Caco-2 (cell line): ENCODE results near the gene SUMF1. TPM values are rescaled to one million over a fixed set of nuclear protein-coding genes. Genes with fewer than 3 reads are reported as not detected.

ENCODE experiments used
- BruUV-seq: library from RNA; stranded (reverse); fragments of 400-500 nt; replicated peaks from 2 replicates; lab custom pipeline; 2021; lab: Mats Ljungman, UMichigan
- CTCF ChIA-PET: fragments of 300-600 bp; sonication (Branson Sonifier 250); formaldehyde crosslinking; loops from one replicate; lab custom pipeline; 2022; ENCODE audit warnings: antibody characterized with exemption; lab: Charles Lee
- POLR2A ChIA-PET: fragments of 300-600 bp; sonication (Branson Sonifier 250); formaldehyde crosslinking; loops from one replicate; lab custom pipeline; 2022; ENCODE audit warnings: antibody characterized with exemption; lab: Charles Lee
- DNase-seq, 2 experiments: peaks; one replicate each; pipeline versions ENCODE4 v3.0.0 to v3.0.0-alpha.2; 2020 to 2022
- H3K27me3 ChIP-seq: replicated peaks from 2 replicates; pipeline ENCODE4 v1.6.0; 2011; ENCODE audit warnings: low read length; ENCODE audit not compliant: control insufficient read depth, insufficient read depth
- H3K36me3 ChIP-seq: 2 replicates; pipeline ENCODE4 v1.5.1; 2011; ENCODE audit warnings: low read length; ENCODE audit not compliant: control insufficient read depth, insufficient read depth
- H3K4me1 ChIP-seq: fragments of 250-450 bp; sonication (Bioruptor Pico); 2 replicates; pipeline ENCODE4 v1.5.1; 2020; ENCODE audit warnings: mild to moderate bottlenecking
- H3K4me3 ChIP-seq: 2 replicates; pipeline ENCODE4 v1.5.1; 2011; ENCODE audit warnings: low read depth, mild to moderate bottlenecking, control low read depth, low read length
- H3K9me3 ChIP-seq: fragments of 250-450 bp; sonication (Bioruptor Pico); 2 replicates; pipeline ENCODE4 v1.5.1; 2020; ENCODE audit warnings: mild to moderate bottlenecking, moderate library complexity
- H3K27ac Mint-ChIP-seq: one replicate; pipeline ENCODE4 v1.8.0; 2022; ENCODE audit warnings: mixed read lengths; ENCODE audit not compliant: unreplicated experiment
- H3K27me3 Mint-ChIP-seq: one replicate; pipeline ENCODE4 v1.8.0; 2022; ENCODE audit warnings: mixed read lengths; ENCODE audit not compliant: insufficient read depth, unreplicated experiment
- H3K36me3 Mint-ChIP-seq: one replicate; pipeline ENCODE4 v1.8.0; 2022; ENCODE audit warnings: mild to moderate bottlenecking, mixed read lengths; ENCODE audit not compliant: insufficient read depth, unreplicated experiment
- H3K4me1 Mint-ChIP-seq: one replicate; pipeline ENCODE4 v1.8.0; 2022; ENCODE audit warnings: low read depth, mixed read lengths; ENCODE audit not compliant: unreplicated experiment
- H3K4me3 Mint-ChIP-seq: one replicate; pipeline ENCODE4 v1.8.0; 2022; ENCODE audit warnings: mild to moderate bottlenecking, moderate library complexity, mixed read lengths; ENCODE audit not compliant: unreplicated experiment
- H3K9me3 Mint-ChIP-seq: one replicate; pipeline ENCODE4 v1.8.0; 2022; ENCODE audit warnings: mixed read lengths; ENCODE audit not compliant: unreplicated experiment
- intact Hi-C: fragments of 100-400 bp; cut with micrococcal nuclease; formaldehyde crosslinking; loops from one replicate; pipeline ENCODE4 v1.10.0; 2022; ENCODE audit not compliant: unreplicated experiment
- total RNA-seq: library from RNA; stranded (reverse); gene quantifications from 2 replicates; pipeline ENCODE4 v1.2.3, GENCODE V29; 2022
- TF ChIP-seq, protein P1 (sequence below), 2 experiments: fragments of 200-600 bp in 1 of 2; IDR thresholded peaks; 1 replicate in 1 of 2; 2 replicates in 1 of 2; pipeline versions ENCODE4 v1.5.1 to v1.8.0; 2011 to 2022; ENCODE audit warnings: antibody characterized with exemption in 1 of 2, control low read depth in 1 of 2, inconsistent platforms in 1 of 2, low read depth in 1 of 2, low read length in 1 of 2, mild to moderate bottlenecking in 1 of 2, moderate library complexity in 1 of 2; ENCODE audit not compliant: insufficient read depth in 1 of 2, severe bottlenecking in 1 of 2, unreplicated experiment in 1 of 2

SUMF1 gene
- total RNA-seq, 1 experiment from 2014 or later = 24.4 TPM

DNA sequence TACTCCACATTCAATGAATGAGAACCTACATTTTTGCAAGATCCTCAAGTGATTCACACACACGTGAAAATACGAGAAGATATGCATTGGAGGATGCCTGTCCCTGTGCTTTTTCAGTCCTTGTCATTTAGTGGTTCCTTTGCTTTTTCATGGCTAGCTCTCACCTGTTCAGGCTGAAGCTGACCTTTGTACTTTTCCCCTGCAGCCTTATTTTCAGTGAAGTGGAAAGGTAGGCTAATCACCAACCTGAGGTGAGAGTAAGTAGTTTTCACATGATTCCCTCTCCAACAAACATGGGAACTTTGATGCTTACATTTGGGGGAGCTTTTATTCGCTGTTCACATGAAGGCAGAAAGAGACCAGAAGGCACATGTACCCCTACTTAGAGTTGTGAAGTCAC is 34.4 kb upstream of the SUMF1 start:
- no peaks in the 10 kb centered on the region for H3K36me3 ChIP-seq
- no peaks in the 10 kb centered on the region for H3K27me3 ChIP-seq
- CTCF ChIA-PET = no interaction called here
- Mint-ChIP-seq H3K4me1 (peaks cover 9% of the 10 kb centered on the region), H3K27me3 (no peaks in the 10 kb centered on the region), H3K27ac (no peak overlapping the region), H3K36me3 (no peaks in the 10 kb centered on the region), H3K4me3 (no peak overlapping the region), H3K9me3 (no peaks in the 10 kb centered on the region)
- intact Hi-C loops = no loop called here
- no peak overlapping the region for H3K4me3 ChIP-seq
- no TSS peak for BruUV-seq
- H3K9me3 ChIP-seq = no peaks in the 10 kb centered on the region
- POLR2A ChIA-PET = interaction anchor here (0.8 kb wide), 1 partner anchor 8 kb away, joined by 5 read pairs; the partner anchor contains the start of gene ITPR1
- H3K4me1 ChIP-seq = peaks cover 24% of the 10 kb centered on the region
- TF ChIP-seq, protein P1, sequence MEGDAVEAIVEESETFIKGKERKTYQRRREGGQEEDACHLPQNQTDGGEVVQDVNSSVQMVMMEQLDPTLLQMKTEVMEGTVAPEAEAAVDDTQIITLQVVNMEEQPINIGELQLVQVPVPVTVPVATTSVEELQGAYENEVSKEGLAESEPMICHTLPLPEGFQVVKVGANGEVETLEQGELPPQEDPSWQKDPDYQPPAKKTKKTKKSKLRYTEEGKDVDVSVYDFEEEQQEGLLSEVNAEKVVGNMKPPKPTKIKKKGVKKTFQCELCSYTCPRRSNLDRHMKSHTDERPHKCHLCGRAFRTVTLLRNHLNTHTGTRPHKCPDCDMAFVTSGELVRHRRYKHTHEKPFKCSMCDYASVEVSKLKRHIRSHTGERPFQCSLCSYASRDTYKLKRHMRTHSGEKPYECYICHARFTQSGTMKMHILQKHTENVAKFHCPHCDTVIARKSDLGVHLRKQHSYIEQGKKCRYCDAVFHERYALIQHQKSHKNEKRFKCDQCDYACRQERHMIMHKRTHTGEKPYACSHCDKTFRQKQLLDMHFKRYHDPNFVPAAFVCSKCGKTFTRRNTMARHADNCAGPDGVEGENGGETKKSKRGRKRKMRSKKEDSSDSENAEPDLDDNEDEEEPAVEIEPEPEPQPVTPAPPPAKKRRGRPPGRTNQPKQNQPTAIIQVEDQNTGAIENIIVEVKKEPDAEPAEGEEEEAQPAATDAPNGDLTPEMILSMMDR (IDR thresholded peaks at IDR 0.05; ENCODE audit: insufficient read depth in 1 of 2, low read depth in 1 of 2, low read length in 1 of 2, severe bottlenecking in 1 of 2, unreplicated experiment in 1 of 2) = no peak
- DNase-seq = peak in 1 of 2 experiments; percentile 26

DNA sequence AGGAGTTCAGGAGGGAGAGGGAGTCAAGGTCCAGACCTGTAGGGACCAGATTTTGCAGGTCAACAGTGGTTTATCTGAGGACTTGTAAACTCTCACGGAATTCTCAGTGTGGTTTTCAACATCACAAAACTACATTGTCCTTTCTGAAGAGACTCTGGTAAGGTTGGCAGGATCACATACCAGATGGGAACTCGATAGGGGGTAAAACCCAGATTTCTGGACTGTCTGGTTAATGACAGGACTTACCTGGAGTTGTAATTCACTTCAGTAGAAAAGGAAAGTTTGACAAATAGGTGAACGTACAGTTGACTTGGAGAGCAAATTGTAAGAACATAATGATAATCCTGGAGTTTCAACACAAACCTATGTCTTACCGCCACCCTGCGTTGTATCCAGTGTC is 31.4 kb upstream of the SUMF1 start:
- Mint-ChIP-seq H3K9me3 (no peaks in the 10 kb centered on the region), H3K4me1 (no peaks in the 10 kb centered on the region), H3K27ac (no peak overlapping the region), H3K4me3 (no peak overlapping the region), H3K27me3 (no peaks in the 10 kb centered on the region), H3K36me3 (no peaks in the 10 kb centered on the region)
- intact Hi-C loops = no loop called here
- no TSS peak for BruUV-seq
- CTCF ChIA-PET = interaction anchor here (0.5 kb wide), 1 partner anchor 482 kb away, joined by 3 read pairs; no protein-coding TSS in a partner anchor
- no peak for DNase-seq
- Histone ChIP-seq H3K4me1 (peaks cover 21% of the 10 kb centered on the region), H3K9me3 (no peaks in the 10 kb centered on the region), H3K36me3 (no peaks in the 10 kb centered on the region), H3K27me3 (no peaks in the 10 kb centered on the region), H3K4me3 (no peak overlapping the region)
- TF ChIP-seq, protein P1 (IDR thresholded peaks at IDR 0.05; ENCODE audit: insufficient read depth in 1 of 2, low read depth in 1 of 2, low read length in 1 of 2, severe bottlenecking in 1 of 2, unreplicated experiment in 1 of 2) = no peak
- POLR2A ChIA-PET = no interaction called here

DNA sequence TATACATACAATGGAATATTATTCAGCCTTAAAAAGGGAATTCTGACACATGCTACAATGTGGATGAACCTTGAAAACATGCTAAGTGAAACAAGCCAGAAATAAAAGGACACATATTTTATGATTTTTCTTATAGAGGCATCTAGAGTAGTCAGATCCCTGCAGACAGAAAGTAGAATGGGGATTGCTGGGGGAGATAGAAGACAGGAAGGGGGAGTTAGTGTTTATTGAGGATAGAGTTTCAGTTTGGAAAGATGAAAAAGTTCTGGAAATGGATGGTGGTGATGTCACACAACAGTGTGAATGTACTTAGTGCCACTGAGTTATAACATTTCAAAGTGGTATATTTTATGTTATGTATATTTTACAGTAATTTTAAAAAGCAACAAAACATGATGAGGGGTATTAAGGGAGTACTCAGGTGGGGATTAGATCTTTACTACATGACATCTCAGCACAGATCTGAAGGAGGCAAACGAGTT is 30.8 kb upstream of the SUMF1 start:
- no peaks in the 10 kb centered on the region for H3K36me3 ChIP-seq
- Mint-ChIP-seq H3K9me3 (no peaks in the 10 kb centered on the region), H3K36me3 (peaks cover 6% of the 10 kb centered on the region), H3K27ac (no peak overlapping the region), H3K4me1 (no peaks in the 10 kb centered on the region), H3K4me3 (no peak overlapping the region), H3K27me3 (no peaks in the 10 kb centered on the region)
- H3K27me3 ChIP-seq = no peaks in the 10 kb centered on the region
- no peak for DNase-seq
- ChIA-PET CTCF (interaction anchor here (0.5 kb wide), 1 partner anchor 483 kb away, joined by 3 read pairs; no protein-coding TSS in a partner anchor), POLR2A (no interaction called here)
- no peaks in the 10 kb centered on the region for H3K9me3 ChIP-seq
- H3K4me3 ChIP-seq = no peak overlapping the region
- BruUV-seq = no TSS peak
- peaks cover 15% of the 10 kb centered on the region for H3K4me1 ChIP-seq
- intact Hi-C loops = no loop called here
- TF ChIP-seq, protein P1 (IDR thresholded peaks at IDR 0.05; ENCODE audit: insufficient read depth in 1 of 2, low read depth in 1 of 2, low read length in 1 of 2, severe bottlenecking in 1 of 2, unreplicated experiment in 1 of 2) = no peak
